Chondrocyte (in vitro differentiated cells): ENCODE measurements around the gene PSD2. TPM values are rescaled to one million over a fixed set of nuclear protein-coding genes. Genes with fewer than 3 reads are reported as not detected.

Experiments used
- DNase-seq: peaks from one replicate; pipeline ENCODE4 v3.0.0; 2021; ENCODE audit warnings: mixed read lengths, low spot score
- H3K27ac Mint-ChIP-seq: one replicate; pipeline ENCODE4 v1.8.0; 2021; ENCODE audit warnings: mild to moderate bottlenecking, moderate library complexity, mixed read lengths; ENCODE audit not compliant: unreplicated experiment
- H3K27me3 Mint-ChIP-seq: 2 replicates; pipeline ENCODE4 v1.8.0; 2021; ENCODE audit warnings: low read depth, mixed read lengths
- H3K36me3 Mint-ChIP-seq: 2 replicates; pipeline ENCODE4 v1.8.0; 2021; ENCODE audit warnings: low read depth, mixed read lengths
- H3K4me1 Mint-ChIP-seq: 2 replicates; pipeline ENCODE4 v1.8.0; 2021; ENCODE audit warnings: low read depth, mild to moderate bottlenecking, mixed read lengths
- H3K4me3 Mint-ChIP-seq: one replicate; pipeline ENCODE4 v1.8.0; 2021; ENCODE audit warnings: mild to moderate bottlenecking, moderate library complexity, mixed read lengths; ENCODE audit not compliant: unreplicated experiment
- H3K9me3 Mint-ChIP-seq: 2 replicates; pipeline ENCODE4 v1.8.0; 2021; ENCODE audit warnings: low read depth, mixed read lengths
- total RNA-seq: library from RNA; stranded (reverse); gene quantifications from 3 replicates; pipeline ENCODE4 v1.2.1, GENCODE V29; 2021
- TF ChIP-seq, protein P1 (sequence below): fragments of 200-600 bp; sonication (generic); IDR thresholded peaks from 2 replicates; pipeline ENCODE4 v1.5.0; 2021; ENCODE audit warnings: antibody characterized with exemption, mild to moderate bottlenecking, moderate library complexity

Gene PSD2
- total RNA-seq, 1 donor from 2014 or later: 0.47 TPM

DNA sequence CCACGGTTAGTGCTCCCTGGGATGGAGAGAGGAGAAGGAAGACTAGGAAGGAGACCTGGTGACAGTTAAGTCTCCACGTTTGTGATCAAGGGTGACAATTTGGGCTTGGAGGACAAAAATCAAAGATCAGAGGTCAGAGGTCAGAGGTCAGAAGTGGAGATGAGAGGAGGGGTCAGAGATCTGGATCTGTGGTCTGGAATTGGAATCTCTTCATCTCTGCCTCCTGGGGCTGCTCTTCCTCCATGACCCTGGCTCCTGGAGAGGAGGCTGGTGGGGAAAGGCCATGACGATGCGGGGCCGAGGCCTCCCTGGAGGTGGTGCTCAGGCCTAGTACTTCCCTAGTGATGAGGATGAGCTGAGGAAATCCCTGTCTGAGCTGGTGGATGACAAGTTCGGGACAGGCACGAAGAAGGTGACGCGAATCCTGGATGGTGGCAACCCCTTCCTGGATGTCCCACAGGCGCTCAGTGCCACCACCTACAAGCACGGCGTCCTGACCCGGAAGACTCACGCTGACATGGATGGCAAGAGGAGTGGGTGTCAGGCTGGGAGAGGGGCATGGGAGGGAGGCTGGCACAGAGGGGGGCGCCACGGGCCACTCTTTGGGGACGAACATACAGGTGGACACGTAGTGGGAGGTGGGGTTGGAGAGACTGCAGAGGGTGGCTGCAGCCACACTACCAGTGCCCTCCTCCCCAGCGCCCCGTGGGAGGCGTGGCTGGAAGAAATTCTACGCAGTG is 41.0 kb downstream of the PSD2 start:
- Mint-ChIP-seq H3K9me3 (no peaks in the 10 kb centered on the region), H3K4me1 (no peaks in the 10 kb centered on the region), H3K36me3 (peaks cover 1% of the 10 kb centered on the region), H3K4me3 (no peak overlapping the region), H3K27me3 (peaks cover 35% of the 10 kb centered on the region), H3K27ac (no peak overlapping the region)
- TF ChIP-seq, protein P1, sequence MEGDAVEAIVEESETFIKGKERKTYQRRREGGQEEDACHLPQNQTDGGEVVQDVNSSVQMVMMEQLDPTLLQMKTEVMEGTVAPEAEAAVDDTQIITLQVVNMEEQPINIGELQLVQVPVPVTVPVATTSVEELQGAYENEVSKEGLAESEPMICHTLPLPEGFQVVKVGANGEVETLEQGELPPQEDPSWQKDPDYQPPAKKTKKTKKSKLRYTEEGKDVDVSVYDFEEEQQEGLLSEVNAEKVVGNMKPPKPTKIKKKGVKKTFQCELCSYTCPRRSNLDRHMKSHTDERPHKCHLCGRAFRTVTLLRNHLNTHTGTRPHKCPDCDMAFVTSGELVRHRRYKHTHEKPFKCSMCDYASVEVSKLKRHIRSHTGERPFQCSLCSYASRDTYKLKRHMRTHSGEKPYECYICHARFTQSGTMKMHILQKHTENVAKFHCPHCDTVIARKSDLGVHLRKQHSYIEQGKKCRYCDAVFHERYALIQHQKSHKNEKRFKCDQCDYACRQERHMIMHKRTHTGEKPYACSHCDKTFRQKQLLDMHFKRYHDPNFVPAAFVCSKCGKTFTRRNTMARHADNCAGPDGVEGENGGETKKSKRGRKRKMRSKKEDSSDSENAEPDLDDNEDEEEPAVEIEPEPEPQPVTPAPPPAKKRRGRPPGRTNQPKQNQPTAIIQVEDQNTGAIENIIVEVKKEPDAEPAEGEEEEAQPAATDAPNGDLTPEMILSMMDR: no peak
- no peak for DNase-seq

DNA sequence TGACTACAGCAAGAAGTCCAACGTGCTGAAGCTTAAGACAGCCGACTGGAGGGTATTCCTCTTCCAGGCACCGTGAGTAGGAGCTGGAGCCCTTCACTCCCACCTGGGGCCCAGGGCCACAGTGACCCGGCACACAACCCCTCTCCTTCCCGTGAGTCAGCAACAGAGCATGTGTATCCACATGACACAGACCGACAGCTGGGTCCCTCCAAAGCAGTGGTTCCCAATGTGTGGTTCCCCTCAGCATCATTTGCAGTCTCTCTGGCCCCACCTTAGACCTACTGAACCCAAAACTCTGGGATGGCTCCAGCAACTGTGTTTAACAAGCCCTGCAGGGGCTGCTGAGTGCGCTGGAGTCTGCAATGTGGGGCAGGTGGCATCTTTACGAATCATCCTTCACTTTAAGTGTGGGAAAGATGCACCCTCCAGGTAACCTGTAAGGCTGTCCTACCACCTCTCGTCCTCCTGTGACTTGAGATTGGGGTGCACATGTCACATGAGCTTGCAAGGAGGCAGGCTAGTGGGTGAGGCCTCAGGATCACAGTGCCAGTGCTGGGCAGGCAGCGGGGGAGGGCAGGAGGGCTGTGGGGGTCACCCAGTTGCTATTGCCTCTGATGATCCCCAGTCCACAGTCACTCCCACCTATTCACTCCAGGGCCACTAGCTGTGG is 42.2 kb downstream of the PSD2 start:
- Mint-ChIP-seq H3K27me3 (peaks cover 27% of the 10 kb centered on the region), H3K4me3 (no peak overlapping the region), H3K4me1 (no peaks in the 10 kb centered on the region), H3K9me3 (no peaks in the 10 kb centered on the region), H3K27ac (no peak overlapping the region), H3K36me3 (peaks cover 1% of the 10 kb centered on the region)
- DNase-seq: peak; percentile 33
- TF ChIP-seq, protein P1: no peak

DNA sequence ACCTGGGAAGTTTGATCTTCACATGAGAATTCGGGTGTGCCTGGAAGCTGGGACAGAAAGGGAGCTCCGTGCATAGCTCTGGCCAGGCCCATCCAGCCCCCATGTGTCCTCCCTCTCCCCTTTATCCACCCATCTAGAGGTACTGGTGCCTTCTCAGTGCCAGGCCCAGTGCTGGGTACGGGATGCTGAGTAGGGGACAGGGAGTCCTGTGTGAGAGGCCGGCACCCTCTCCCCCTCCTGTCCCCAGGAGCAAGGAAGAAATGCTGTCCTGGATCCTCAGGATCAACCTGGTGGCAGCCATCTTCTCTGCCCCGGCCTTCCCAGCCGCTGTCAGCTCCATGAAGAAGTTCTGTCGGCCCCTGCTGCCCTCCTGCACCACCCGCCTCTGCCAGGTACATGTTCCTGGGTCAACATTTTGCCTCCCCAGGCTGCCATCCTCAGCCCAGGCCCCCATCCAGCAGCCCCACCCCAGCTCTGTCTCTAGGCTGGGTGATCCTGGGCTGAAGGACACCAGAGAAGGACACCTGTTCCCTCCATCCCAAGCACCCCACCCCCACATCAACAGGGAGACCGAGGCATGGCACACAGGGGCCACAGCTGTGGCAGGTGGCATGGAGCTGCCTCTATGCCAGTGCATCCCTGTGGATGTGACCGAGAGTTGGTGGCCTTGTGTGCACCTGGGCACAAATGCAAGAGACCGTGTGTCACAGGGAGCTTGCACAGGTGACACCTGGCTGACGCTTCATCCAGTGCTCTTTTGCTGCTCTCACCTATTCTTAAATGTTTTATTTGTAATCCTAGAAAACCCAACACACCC is 43.0 kb downstream of the PSD2 start:
- TF ChIP-seq, protein P1: no peak
- H3K4me1 Mint-ChIP-seq: no peaks in the 10 kb centered on the region
- H3K27me3 Mint-ChIP-seq: peaks cover 20% of the 10 kb centered on the region

GRCh38 chr5:139839232-139839815 is 43.7 kb downstream of the PSD2 start:
- no peaks in the 10 kb centered on the region for H3K9me3 Mint-ChIP-seq
- H3K27me3 Mint-ChIP-seq: peaks cover 16% of the 10 kb centered on the region
- TF ChIP-seq, protein P1: no peak
- peak; percentile 72 for DNase-seq
- H3K36me3 Mint-ChIP-seq: peaks cover 1% of the 10 kb centered on the region
- H3K27ac Mint-ChIP-seq: no peak overlapping the region
- H3K4me1 Mint-ChIP-seq: no peaks in the 10 kb centered on the region
- no peak overlapping the region for H3K4me3 Mint-ChIP-seq

More for the DNA sequence above, 43.0 kb downstream of the PSD2 start:
- no peak overlapping the region for H3K27ac Mint-ChIP-seq
- peak; percentile 53 for DNase-seq
- H3K4me3 Mint-ChIP-seq: no peak overlapping the region
- peaks cover 1% of the 10 kb centered on the region for H3K36me3 Mint-ChIP-seq
- no peaks in the 10 kb centered on the region for H3K9me3 Mint-ChIP-seq

GRCh38 chr5:139839918-139840317 is 44.3 kb downstream of the PSD2 start:
- DNase-seq: peak; percentile 42
- Mint-ChIP-seq H3K4me1 (no peaks in the 10 kb centered on the region), H3K27ac (no peak overlapping the region), H3K9me3 (no peaks in the 10 kb centered on the region), H3K36me3 (no peaks in the 10 kb centered on the region), H3K4me3 (no peak overlapping the region), H3K27me3 (peaks cover 13% of the 10 kb centered on the region)
- TF ChIP-seq, protein P1: no peak
